Peyer's patch (tissue), 4 donors: ENCODE data around the gene ATP1A1. TPM values are rescaled to one million over a fixed set of nuclear protein-coding genes. Genes with fewer than 3 reads are reported as not detected.

Source experiments
- DNase-seq, 3 donors: peaks; one replicate each; pipeline ENCODE4 v3.0.0-alpha.2; 2017 to 2019
- H3K27ac ChIP-seq, 4 donors: fragments of 200-600 bp; sonication (generic); one replicate each; pipeline ENCODE4 v1.5.1; 2016 to 2019
- H3K27me3 ChIP-seq, 2 donors: fragments of 200-600 bp; sonication (generic); one replicate each; pipeline ENCODE4 v1.5.1; 2019
- H3K36me3 ChIP-seq, 3 donors: fragments of 200-600 bp; sonication (generic); one replicate each; pipeline ENCODE4 v1.5.1; 2016 to 2019
- H3K4me1 ChIP-seq, 4 donors: fragments of 200-600 bp; sonication (generic); one replicate each; pipeline ENCODE4 v1.5.1; 2016 to 2019
- H3K4me3 ChIP-seq, 4 donors: fragments of 200-600 bp; sonication (generic); 1 replicate in 3 of 4; 2 replicates in 1 of 4; pipeline ENCODE4 v1.5.1; 2016 to 2019; ENCODE audit warnings: mild to moderate bottlenecking in 1 of 4
- H3K9me3 ChIP-seq, 4 donors: fragments of 200-600 bp; sonication (generic); one replicate each; pipeline ENCODE4 v1.5.1; 2016 to 2019; ENCODE audit warnings: mild to moderate bottlenecking in 1 of 4
- POLR2A ChIP-seq, 2 donors: fragments of 450-650 bp; IDR thresholded peaks; one replicate each; pipeline ENCODE4 v1.5.1; 2017; ENCODE audit warnings: antibody characterized with exemption in 2 of 2, mild to moderate bottlenecking in 2 of 2, moderate library complexity in 2 of 2
- total RNA-seq, 4 donors: library from RNA; depleted of rRNA; stranded (reverse); fragments of >200 nt; gene quantifications; one replicate each; pipeline ENCODE4 v1.1.0, GENCODE V29; 2016
- TF ChIP-seq, protein P1 (sequence below), 6 experiments: fragments of 450-650 bp in 4 of 6; fragments of 200-600 bp in 2 of 6; sonication (generic) in 1 of 6; IDR thresholded peaks; one replicate each; pipeline ENCODE4 v1.5.1; 2017 to 2019; ENCODE audit warnings: antibody characterized with exemption in 6 of 6, mild to moderate bottlenecking in 3 of 6, moderate library complexity in 1 of 6

ATP1A1 gene
- total RNA-seq, 4 donors from 2014 or later = 229 to 4,700 (median 2,986) TPM

DNA sequence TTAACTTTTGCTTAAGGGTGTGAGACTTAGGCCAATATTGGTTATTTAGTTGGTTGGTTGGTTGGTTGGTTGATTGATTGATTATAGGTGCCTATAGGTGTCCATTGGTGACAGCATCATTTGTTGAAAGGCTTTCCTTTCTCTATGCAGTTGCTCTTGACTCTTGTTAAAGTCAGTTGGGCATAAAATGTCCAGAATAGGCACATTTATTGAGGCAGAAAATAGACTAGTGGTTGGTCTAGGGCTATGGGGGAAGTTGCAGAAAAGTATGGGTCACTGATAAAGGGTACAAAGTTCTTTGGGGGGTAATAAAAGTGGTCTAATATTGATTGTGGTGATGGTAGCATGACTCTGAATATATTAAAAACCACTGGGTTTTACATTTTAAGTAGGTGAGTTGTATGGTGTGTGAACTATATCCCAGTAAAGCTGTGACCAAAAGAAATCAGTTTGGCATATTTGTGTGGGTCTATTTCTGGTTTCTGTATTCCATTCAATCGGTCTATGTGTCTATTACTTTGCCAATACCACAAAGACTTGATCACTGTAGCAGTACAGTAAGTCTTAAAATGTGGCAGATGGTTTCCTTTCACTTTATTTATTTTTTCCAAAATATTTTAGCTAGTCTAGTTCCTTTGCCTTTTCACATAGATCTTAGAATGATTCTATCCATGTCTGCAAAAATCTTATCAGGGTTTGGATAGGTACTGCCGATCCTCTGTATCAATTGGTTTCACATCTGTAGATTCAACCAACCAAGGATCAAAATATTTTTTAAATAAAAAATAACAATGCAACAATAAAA is 63.0 kb downstream of the ATP1A1 start:
- Histone ChIP-seq H3K4me1 (peaks cover 0 to 18% (median 0%) of the 10 kb centered on the region in 4 donors), H3K27ac (no peak overlapping the region), H3K27me3 (no peaks in the 10 kb centered on the region), H3K4me3 (no peak overlapping the region), H3K36me3 (no peaks in the 10 kb centered on the region), H3K9me3 (no peaks in the 10 kb centered on the region)
- no peak for DNase-seq
- no peak for TF ChIP-seq POLR2A (IDR thresholded peaks at IDR 0.05)
- TF ChIP-seq, protein P1, sequence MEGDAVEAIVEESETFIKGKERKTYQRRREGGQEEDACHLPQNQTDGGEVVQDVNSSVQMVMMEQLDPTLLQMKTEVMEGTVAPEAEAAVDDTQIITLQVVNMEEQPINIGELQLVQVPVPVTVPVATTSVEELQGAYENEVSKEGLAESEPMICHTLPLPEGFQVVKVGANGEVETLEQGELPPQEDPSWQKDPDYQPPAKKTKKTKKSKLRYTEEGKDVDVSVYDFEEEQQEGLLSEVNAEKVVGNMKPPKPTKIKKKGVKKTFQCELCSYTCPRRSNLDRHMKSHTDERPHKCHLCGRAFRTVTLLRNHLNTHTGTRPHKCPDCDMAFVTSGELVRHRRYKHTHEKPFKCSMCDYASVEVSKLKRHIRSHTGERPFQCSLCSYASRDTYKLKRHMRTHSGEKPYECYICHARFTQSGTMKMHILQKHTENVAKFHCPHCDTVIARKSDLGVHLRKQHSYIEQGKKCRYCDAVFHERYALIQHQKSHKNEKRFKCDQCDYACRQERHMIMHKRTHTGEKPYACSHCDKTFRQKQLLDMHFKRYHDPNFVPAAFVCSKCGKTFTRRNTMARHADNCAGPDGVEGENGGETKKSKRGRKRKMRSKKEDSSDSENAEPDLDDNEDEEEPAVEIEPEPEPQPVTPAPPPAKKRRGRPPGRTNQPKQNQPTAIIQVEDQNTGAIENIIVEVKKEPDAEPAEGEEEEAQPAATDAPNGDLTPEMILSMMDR (IDR thresholded peaks at IDR 0.05) = no peak

DNA sequence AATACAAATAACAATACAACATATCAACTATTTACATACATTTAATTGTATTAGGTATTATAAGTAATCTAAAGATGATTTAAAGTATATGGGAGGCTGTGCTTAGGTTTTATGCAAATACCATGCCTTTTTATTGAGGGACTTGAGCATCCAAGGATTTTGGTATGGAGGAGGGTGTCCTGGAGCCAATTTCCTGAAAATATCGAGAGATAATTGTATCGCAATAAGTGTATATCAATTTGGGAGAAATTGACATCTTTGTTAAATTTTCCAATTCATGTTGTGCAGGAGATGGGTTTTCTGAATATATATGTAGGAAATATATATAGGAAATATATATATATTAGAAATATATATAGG is 63.5 kb downstream of the ATP1A1 start:
- TF ChIP-seq, protein P1 (IDR thresholded peaks at IDR 0.05) = no peak
- TF ChIP-seq POLR2A (IDR thresholded peaks at IDR 0.05) = no peak
- Histone ChIP-seq H3K27me3 (no peaks in the 10 kb centered on the region), H3K4me3 (no peak overlapping the region), H3K36me3 (no peaks in the 10 kb centered on the region), H3K9me3 (no peaks in the 10 kb centered on the region), H3K27ac (no peak overlapping the region), H3K4me1 (peaks cover 0 to 18% (median 0%) of the 10 kb centered on the region in 4 donors)
- no peak for DNase-seq

DNA sequence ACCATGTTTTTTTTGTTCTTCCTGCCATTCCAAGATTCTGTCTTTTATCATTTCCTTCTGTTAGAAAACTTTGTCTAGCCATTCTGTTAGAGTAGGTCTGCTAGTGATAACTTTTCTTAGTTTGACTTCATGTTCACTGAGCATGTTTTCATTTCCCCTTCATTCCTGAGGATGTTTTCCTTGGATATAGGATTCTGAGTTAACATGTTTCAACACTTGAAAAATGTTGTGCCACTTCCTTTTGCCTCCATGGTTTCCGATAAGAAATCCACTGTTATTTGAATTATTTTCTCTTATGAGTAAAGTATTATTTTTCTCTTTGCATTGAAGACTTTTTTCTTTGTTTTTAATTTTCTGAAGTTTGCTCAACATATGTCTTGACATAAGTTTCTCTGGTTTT is 66.7 kb downstream of the ATP1A1 start:
- Histone ChIP-seq H3K27me3 (no peaks in the 10 kb centered on the region), H3K27ac (no peak overlapping the region), H3K9me3 (no peaks in the 10 kb centered on the region), H3K4me3 (no peak overlapping the region), H3K4me1 (no peaks in the 10 kb centered on the region), H3K36me3 (no peaks in the 10 kb centered on the region)
- TF ChIP-seq, protein P1 (IDR thresholded peaks at IDR 0.05) = no peak
- TF ChIP-seq POLR2A (IDR thresholded peaks at IDR 0.05) = no peak
- DNase-seq = no peak

DNA sequence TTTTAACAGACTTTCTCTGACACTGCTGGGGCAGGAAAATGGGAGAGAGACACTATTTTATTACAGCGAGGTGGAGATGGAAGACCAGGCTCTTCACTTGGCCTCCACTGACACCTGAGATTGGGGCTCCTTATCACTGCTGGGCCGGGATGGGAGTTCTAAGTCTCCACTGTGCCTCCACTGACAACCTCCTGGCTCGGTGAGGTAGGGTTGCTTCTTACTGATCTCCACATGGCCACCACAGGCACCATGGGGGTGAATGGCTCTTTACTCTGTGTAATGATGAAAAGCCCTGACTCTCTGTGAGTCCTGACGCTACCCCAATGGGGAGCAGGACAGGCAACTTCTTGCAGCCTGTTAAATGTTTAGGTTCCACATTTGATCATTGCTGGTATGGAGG is 67.7 kb downstream of the ATP1A1 start:
- Histone ChIP-seq H3K27ac (no peak overlapping the region), H3K36me3 (no peaks in the 10 kb centered on the region), H3K4me3 (no peak overlapping the region), H3K27me3 (no peaks in the 10 kb centered on the region), H3K4me1 (no peaks in the 10 kb centered on the region), H3K9me3 (no peaks in the 10 kb centered on the region)
- TF ChIP-seq, protein P1 (IDR thresholded peaks at IDR 0.05) = no peak
- no peak for DNase-seq

DNA sequence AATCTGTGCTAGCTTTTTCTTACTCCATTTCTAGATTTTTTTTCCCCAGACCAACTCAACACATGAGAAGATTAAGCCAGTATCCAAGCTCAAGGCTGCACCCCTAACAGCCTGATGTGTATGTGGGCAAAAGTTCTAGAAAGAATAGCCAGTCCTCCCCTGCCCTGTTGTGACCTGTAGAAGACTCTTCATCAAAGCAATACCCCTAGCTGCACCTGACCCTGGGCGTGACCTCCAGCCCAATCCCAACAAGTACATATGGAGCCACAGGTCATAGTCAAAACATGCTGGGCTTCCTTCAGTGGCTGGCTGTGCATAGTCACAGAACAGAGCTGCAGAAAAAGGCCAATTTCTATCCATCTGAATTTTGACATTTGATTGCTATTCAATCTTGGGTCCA is 72.5 kb downstream of the ATP1A1 start:
- Histone ChIP-seq H3K27me3 (no peaks in the 10 kb centered on the region), H3K4me1 (no peaks in the 10 kb centered on the region), H3K4me3 (no peak overlapping the region), H3K9me3 (no peaks in the 10 kb centered on the region), H3K27ac (no peak overlapping the region), H3K36me3 (no peaks in the 10 kb centered on the region)
- no peak for DNase-seq
- TF ChIP-seq, protein P1 (IDR thresholded peaks at IDR 0.05) = no peak
- no peak for TF ChIP-seq POLR2A (IDR thresholded peaks at IDR 0.05)
